Embryonic facial prominence (tissue), 1 donor: Measurements from ENCODE around the gene TACR1.
"Not testable (repeated sequence)": the region's sequence is repeated elsewhere in the genome, so short reads cannot be mapped to it uniquely, and the experiment has no call there.

Experiments
- DNase-seq: peaks from one replicate; pipeline ENCODE4 v3.0.0-alpha.2; 2016; ENCODE audit errors: extremely low spot score

TACR1 gene

GRCh38 chr2:75090770-75091515 is 108.4 kb downstream of the TACR1 start:
- no peak for DNase-seq

GRCh38 chr2:75089471-75089870 is 109.8 kb downstream of the TACR1 start:
- no peak for DNase-seq

GRCh38 chr2:75088791-75089190 is 110.5 kb downstream of the TACR1 start:
- no peak for DNase-seq

GRCh38 chr2:75087736-75088135 is 111.6 kb downstream of the TACR1 start:
- no peak for DNase-seq

GRCh38 chr2:75079575-75079974 is 119.7 kb downstream of the TACR1 start:
- DNase-seq: no peak

- no peak for DNase-seq
These were observed 121.4 kb downstream of the TACR1 start for GRCh38 chr2:75077909-75078308.

- no peak for DNase-seq
These were observed 123.2 kb downstream of the TACR1 start for GRCh38 chr2:75076088-75076487.

- DNase-seq: no peak
These were observed 124.6 kb downstream of the TACR1 start for GRCh38 chr2:75074708-75075107.

- no peak for DNase-seq
These were observed 125.1 kb downstream of the TACR1 start for GRCh38 chr2:75074228-75074627.

- no peak for DNase-seq
These were observed 127.6 kb downstream of the TACR1 start for GRCh38 chr2:75071766-75072165.

- no peak for DNase-seq
These were observed 130.8 kb downstream of the TACR1 start for GRCh38 chr2:75068546-75068945.

- no peak for DNase-seq
These were observed 131.8 kb downstream of the TACR1 start for GRCh38 chr2:75067506-75067905.

- DNase-seq: no peak
These were observed 133.0 kb downstream of the TACR1 start for GRCh38 chr2:75066121-75066902.

- no peak for DNase-seq
These were observed 133.8 kb downstream of the TACR1 start for GRCh38 chr2:75065402-75066008.

GRCh38 chr2:75064691-75065396 is 134.5 kb downstream of the TACR1 start:
- no peak for DNase-seq

- DNase-seq: no peak
These were observed 135.4 kb downstream of the TACR1 start for GRCh38 chr2:75063906-75064305.

GRCh38 chr2:75058427-75058826 is 140.9 kb downstream of the TACR1 start:
- no peak for DNase-seq

GRCh38 chr2:75057150-75057549 is 142.2 kb downstream of the TACR1 start:
- not testable (repeated sequence) for DNase-seq

- DNase-seq: no peak
These were observed 143.3 kb downstream of the TACR1 start for GRCh38 chr2:75055820-75056675.

GRCh38 chr2:75055142-75055819 is 144.0 kb downstream of the TACR1 start:
- DNase-seq: no peak

- no peak for DNase-seq
These were observed 145.0 kb downstream of the TACR1 start for GRCh38 chr2:75054296-75054695.
